ENCODE data around the gene ANXA6.

DNA sequence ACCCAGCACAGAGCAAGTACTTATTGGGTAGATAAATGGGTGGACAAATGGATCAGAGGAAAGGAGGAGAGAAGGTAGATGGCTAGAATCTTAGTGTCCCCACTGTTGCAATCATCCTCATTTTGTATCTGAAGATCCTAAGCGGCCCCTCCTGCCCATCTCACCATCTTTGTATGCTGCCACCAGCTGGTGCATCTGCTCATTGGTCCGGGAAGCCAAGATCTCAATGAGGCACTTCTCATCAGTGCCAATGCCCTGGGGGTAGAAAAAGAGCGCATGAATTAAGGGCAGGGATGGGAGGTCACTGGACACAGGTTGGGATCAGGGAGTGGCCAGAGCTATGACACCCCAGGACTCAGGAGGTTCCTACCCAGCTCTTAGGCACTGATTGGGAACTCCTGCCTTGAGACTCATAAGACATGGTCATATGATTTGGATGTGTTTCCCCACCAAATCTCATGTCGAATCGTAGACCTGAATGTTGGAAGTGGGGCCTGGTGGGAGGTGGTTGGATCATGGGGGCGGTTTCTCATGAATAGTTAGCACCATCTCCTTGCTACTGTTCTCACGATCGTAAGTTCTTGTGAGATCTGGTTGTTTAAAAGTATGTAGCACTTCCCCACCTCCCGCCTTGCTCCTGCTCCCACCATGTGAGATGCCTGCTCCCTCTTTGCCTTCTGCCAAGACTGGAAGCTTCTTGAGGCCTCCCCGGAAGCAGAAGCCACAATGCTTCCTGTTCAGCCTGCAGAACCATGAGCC is 20.3 kb downstream of the ANXA6 start:
- no peak for TF ChIP-seq EZH2 (IDR thresholded peaks at IDR 0.05; ENCODE audit: borderline replicate concordance, low read depth, low read length, poor library complexity, severe bottlenecking)
- TF ChIP-seq, protein P1, sequence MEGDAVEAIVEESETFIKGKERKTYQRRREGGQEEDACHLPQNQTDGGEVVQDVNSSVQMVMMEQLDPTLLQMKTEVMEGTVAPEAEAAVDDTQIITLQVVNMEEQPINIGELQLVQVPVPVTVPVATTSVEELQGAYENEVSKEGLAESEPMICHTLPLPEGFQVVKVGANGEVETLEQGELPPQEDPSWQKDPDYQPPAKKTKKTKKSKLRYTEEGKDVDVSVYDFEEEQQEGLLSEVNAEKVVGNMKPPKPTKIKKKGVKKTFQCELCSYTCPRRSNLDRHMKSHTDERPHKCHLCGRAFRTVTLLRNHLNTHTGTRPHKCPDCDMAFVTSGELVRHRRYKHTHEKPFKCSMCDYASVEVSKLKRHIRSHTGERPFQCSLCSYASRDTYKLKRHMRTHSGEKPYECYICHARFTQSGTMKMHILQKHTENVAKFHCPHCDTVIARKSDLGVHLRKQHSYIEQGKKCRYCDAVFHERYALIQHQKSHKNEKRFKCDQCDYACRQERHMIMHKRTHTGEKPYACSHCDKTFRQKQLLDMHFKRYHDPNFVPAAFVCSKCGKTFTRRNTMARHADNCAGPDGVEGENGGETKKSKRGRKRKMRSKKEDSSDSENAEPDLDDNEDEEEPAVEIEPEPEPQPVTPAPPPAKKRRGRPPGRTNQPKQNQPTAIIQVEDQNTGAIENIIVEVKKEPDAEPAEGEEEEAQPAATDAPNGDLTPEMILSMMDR (conservative IDR thresholded peaks at IDR 0.05; ENCODE audit: low read depth, low read length), result no peak

All from A673 (cell line).